GM23338 (cell line): Measurements from ENCODE around the gene APMAP. TPM values are rescaled to one million over a fixed set of nuclear protein-coding genes. Genes with fewer than 3 reads are reported as not detected.

Experiments used
- ATAC-seq: fragments of 200-7000 bp; cut with Tn5 transposase; 3 replicates; pipeline ENCODE4 v1.9.1; 2020
- DNase-seq: peaks from one replicate; pipeline ENCODE4 v3.0.0-alpha.2; 2015; ENCODE audit warnings: low spot score
- H2AFZ ChIP-seq: fragments of 200-600 bp; sonication (generic); 2 replicates; pipeline ENCODE4 v1.8.0; 2016; ENCODE audit warnings: antibody characterized with exemption, mild to moderate bottlenecking, moderate library complexity
- H3F3A ChIP-seq: fragments of 200-600 bp; sonication (generic); replicated peaks from 2 replicates; pipeline ENCODE4 v1.8.0; 2017; ENCODE audit warnings: antibody characterized with exemption, mixed run types, low read depth
- H3K27ac ChIP-seq: fragments of 200-600 bp; sonication (generic); 2 replicates; pipeline ENCODE4 v1.6.1; 2016; ENCODE audit warnings: low read depth
- H3K27me3 ChIP-seq: fragments of 200-600 bp; sonication (generic); 2 replicates; pipeline ENCODE4 v1.8.0; 2016; ENCODE audit warnings: mild to moderate bottlenecking, mixed run types, moderate library complexity; ENCODE audit not compliant: insufficient read depth
- H3K36me3 ChIP-seq: fragments of 200-600 bp; sonication (generic); 2 replicates; pipeline ENCODE4 v1.8.0; 2016; ENCODE audit warnings: mild to moderate bottlenecking; ENCODE audit not compliant: insufficient read depth
- H3K4me1 ChIP-seq: fragments of 200-600 bp; sonication (generic); 2 replicates; pipeline ENCODE4 v1.8.0; 2016; ENCODE audit warnings: mild to moderate bottlenecking, moderate library complexity; ENCODE audit not compliant: insufficient read depth
- H3K4me2 ChIP-seq: fragments of 200-600 bp; sonication (generic); 2 replicates; pipeline ENCODE4 v1.7.1; 2017; ENCODE audit warnings: mixed run types
- H3K4me3 ChIP-seq: fragments of 200-600 bp; sonication (generic); 2 replicates; pipeline ENCODE4 v1.6.1; 2016; ENCODE audit warnings: mixed run types
- H3K79me2 ChIP-seq: fragments of 200-600 bp; sonication (generic); replicated peaks from 2 replicates; pipeline ENCODE4 v1.8.0; 2017; ENCODE audit warnings: mild to moderate bottlenecking; ENCODE audit not compliant: insufficient read depth
- H3K9me2 ChIP-seq: fragments of 200-600 bp; sonication (generic); 2 replicates; pipeline ENCODE4 v1.8.0; 2017; ENCODE audit not compliant: insufficient read depth
- H4K20me1 ChIP-seq: fragments of 200-600 bp; sonication (generic); replicated peaks from 2 replicates; pipeline ENCODE4 v1.8.0; 2017; ENCODE audit warnings: mild to moderate bottlenecking; ENCODE audit not compliant: insufficient read depth
- H3K27ac Mint-ChIP-seq: 2 replicates; pipeline ENCODE4 v1.8.0; 2020; ENCODE audit warnings: inconsistent platforms, mild to moderate bottlenecking, moderate library complexity, mixed read lengths
- H3K27me3 Mint-ChIP-seq: 3 replicates; pipeline ENCODE4 v1.8.0; 2022; ENCODE audit warnings: low read depth, mild to moderate bottlenecking, moderate library complexity, mixed read lengths, inconsistent platforms; ENCODE audit not compliant: insufficient read depth, poor library complexity
- H3K36me3 Mint-ChIP-seq: 3 replicates; pipeline ENCODE4 v1.8.0; 2021; ENCODE audit warnings: low read depth, mild to moderate bottlenecking, inconsistent platforms, moderate library complexity, mixed read lengths
- H3K4me1 Mint-ChIP-seq: 3 replicates; pipeline ENCODE4 v1.8.0; 2020; ENCODE audit warnings: mild to moderate bottlenecking, inconsistent platforms, mixed read lengths
- H3K4me3 Mint-ChIP-seq: 3 replicates; pipeline ENCODE4 v1.8.0; 2021; ENCODE audit warnings: moderate library complexity, mild to moderate bottlenecking, inconsistent platforms, mixed read lengths
- H3K9me3 Mint-ChIP-seq: 3 replicates; pipeline ENCODE4 v1.8.0; 2020; ENCODE audit warnings: moderate library complexity, mild to moderate bottlenecking, inconsistent platforms, mixed read lengths
- CREB1 ChIP-seq: fragments of 250-450 bp; sonication (Bioruptor Pico); IDR thresholded peaks from 2 replicates; pipeline ENCODE4 v1.5.0; 2020; ENCODE audit warnings: low read depth, mild to moderate bottlenecking, moderate library complexity
- ETS1 ChIP-seq: IDR thresholded peaks from 2 replicates; pipeline ENCODE4 v1.6.1; 2016; ENCODE audit warnings: antibody characterized with exemption
- EZH2 ChIP-seq: fragments of 200-600 bp; sonication (generic); IDR thresholded peaks from one replicate; pipeline ENCODE4 v1.8.0; 2017; ENCODE audit warnings: antibody characterized with exemption, mild to moderate bottlenecking, low read depth; ENCODE audit not compliant: unreplicated experiment
- EZH2phosphoT487 ChIP-seq: fragments of 200-600 bp; sonication (generic); IDR thresholded peaks from one replicate; pipeline ENCODE4 v1.8.1; 2018; ENCODE audit warnings: antibody characterized with exemption; ENCODE audit not compliant: unreplicated experiment
- JUNB ChIP-seq: IDR thresholded peaks from one replicate; pipeline ENCODE4 v1.6.1; 2016; ENCODE audit warnings: antibody characterized with exemption; ENCODE audit not compliant: unreplicated experiment
- NANOG ChIP-seq: IDR thresholded peaks from 2 replicates; pipeline ENCODE4 v1.6.1; 2016; ENCODE audit warnings: antibody characterized with exemption, borderline replicate concordance
- POLR2AphosphoS5 ChIP-seq: IDR thresholded peaks from 2 replicates; pipeline ENCODE4 v1.6.1; 2016; ENCODE audit warnings: antibody characterized with exemption, low read depth
- REST ChIP-seq: IDR thresholded peaks from one replicate; pipeline ENCODE4 v1.6.1; 2018; ENCODE audit warnings: antibody characterized with exemption; ENCODE audit not compliant: unreplicated experiment
- ZNF114 ChIP-seq: fragments of 250-450 bp; sonication (Bioruptor Pico); IDR thresholded peaks from 2 replicates; pipeline ENCODE4 v1.5.0; 2020; ENCODE audit warnings: mild to moderate bottlenecking, moderate library complexity
- ZNF331 ChIP-seq: fragments of 250-450 bp; sonication (Bioruptor Pico); IDR thresholded peaks from 2 replicates; pipeline ENCODE4 v1.5.0; 2020; ENCODE audit warnings: low read depth, mild to moderate bottlenecking, moderate library complexity
- polyA plus RNA-seq: library from polyadenylated mRNA; unstranded; fragments of >200 nt; fragmentation: Nextera tagmentation; extraction: Ambion mirVana; gene quantifications from 2 replicates; pipeline ENCODE4 v1.2.1, GENCODE V29; 2016
- total RNA-seq: library from RNA; depleted of rRNA; stranded (reverse); fragments of >200 nt; shearing (Covaris generic); gene quantifications from 2 replicates; pipeline ENCODE4 v1.2.3, GENCODE V29; 2014
- TF ChIP-seq, protein P1 (sequence below): fragments of 250-450 bp; sonication (Bioruptor Pico); IDR thresholded peaks from 2 replicates; pipeline ENCODE4 v1.5.0; 2020; ENCODE audit warnings: mild to moderate bottlenecking, moderate library complexity
- TF ChIP-seq, protein P2 (sequence below), 2 experiments: fragments of 200-600 bp in 1 of 2; sonication (generic) in 1 of 2; conservative IDR thresholded peaks; 2 replicates each; pipeline versions ENCODE4 v1.5.1 to v1.6.1; 2016 to 2017; ENCODE audit warnings: antibody characterized with exemption in 2 of 2, low read depth in 2 of 2, mild to moderate bottlenecking in 2 of 2, moderate library complexity in 1 of 2

The APMAP gene
- total and polyA plus RNA-seq, 2 experiments from 2014 or later, result 31.7 to 72.3 TPM

- TF ChIP-seq, protein P1, sequence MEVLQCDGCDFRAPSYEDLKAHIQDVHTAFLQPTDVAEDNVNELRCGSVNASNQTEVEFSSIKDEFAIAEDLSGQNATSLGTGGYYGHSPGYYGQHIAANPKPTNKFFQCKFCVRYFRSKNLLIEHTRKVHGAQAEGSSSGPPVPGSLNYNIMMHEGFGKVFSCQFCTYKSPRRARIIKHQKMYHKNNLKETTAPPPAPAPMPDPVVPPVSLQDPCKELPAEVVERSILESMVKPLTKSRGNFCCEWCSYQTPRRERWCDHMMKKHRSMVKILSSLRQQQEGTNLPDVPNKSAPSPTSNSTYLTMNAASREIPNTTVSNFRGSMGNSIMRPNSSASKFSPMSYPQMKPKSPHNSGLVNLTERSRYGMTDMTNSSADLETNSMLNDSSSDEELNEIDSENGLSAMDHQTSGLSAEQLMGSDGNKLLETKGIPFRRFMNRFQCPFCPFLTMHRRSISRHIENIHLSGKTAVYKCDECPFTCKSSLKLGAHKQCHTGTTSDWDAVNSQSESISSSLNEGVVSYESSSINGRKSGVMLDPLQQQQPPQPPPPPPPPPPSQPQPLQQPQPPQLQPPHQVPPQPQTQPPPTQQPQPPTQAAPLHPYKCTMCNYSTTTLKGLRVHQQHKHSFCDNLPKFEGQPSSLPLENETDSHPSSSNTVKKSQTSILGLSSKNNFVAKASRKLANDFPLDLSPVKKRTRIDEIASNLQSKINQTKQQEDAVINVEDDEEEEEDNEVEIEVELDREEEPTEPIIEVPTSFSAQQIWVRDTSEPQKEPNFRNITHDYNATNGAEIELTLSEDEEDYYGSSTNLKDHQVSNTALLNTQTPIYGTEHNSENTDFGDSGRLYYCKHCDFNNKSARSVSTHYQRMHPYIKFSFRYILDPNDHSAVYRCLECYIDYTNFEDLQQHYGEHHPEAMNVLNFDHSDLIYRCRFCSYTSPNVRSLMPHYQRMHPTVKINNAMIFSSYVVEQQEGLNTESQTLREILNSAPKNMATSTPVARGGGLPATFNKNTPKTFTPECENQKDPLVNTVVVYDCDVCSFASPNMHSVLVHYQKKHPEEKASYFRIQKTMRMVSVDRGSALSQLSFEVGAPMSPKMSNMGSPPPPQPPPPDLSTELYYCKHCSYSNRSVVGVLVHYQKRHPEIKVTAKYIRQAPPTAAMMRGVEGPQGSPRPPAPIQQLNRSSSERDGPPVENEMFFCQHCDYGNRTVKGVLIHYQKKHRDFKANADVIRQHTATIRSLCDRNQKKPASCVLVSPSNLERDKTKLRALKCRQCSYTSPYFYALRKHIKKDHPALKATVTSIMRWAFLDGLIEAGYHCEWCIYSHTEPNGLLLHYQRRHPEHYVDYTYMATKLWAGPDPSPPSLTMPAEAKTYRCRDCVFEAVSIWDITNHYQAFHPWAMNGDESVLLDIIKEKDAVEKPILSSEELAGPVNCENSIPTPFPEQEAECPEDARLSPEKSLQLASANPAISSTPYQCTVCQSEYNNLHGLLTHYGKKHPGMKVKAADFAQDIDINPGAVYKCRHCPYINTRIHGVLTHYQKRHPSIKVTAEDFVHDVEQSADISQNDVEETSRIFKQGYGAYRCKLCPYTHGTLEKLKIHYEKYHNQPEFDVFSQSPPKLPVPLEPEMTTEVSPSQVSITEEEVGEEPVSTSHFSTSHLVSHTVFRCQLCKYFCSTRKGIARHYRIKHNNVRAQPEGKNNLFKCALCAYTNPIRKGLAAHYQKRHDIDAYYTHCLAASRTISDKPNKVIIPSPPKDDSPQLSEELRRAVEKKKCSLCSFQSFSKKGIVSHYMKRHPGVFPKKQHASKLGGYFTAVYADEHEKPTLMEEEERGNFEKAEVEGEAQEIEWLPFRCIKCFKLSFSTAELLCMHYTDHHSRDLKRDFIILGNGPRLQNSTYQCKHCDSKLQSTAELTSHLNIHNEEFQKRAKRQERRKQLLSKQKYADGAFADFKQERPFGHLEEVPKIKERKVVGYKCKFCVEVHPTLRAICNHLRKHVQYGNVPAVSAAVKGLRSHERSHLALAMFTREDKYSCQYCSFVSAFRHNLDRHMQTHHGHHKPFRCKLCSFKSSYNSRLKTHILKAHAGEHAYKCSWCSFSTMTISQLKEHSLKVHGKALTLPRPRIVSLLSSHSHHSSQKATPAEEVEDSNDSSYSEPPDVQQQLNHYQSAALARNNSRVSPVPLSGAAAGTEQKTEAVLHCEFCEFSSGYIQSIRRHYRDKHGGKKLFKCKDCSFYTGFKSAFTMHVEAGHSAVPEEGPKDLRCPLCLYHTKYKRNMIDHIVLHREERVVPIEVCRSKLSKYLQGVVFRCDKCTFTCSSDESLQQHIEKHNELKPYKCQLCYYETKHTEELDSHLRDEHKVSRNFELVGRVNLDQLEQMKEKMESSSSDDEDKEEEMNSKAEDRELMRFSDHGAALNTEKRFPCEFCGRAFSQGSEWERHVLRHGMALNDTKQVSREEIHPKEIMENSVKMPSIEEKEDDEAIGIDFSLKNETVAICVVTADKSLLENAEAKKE, result no peak
- TF ChIP-seq REST, result no peak
- TF ChIP-seq EZH2phosphoT487, result no peak
Measured at GRCh38 chr20:24969186-24970029, 23.1 kb downstream of the APMAP start (continued).

GRCh38 chr20:24968278-24968800, 24.2 kb downstream of the APMAP start:
- Histone ChIP-seq H3K79me2 (no peaks in the 10 kb centered on the region), H3K9me2 (no peaks in the 10 kb centered on the region), H3K27me3 (no peaks in the 10 kb centered on the region), H3K4me2 (no peak overlapping the region), H2AFZ (no peak overlapping the region), H3F3A (no peaks in the 10 kb centered on the region), H3K36me3 (peaks cover 13% of the 10 kb centered on the region; the same call in 1 of the 2 replicates), H3K27ac (no peak overlapping the region), H4K20me1 (no peaks in the 10 kb centered on the region), H3K4me1 (no peaks in the 10 kb centered on the region), H3K4me3 (no peak overlapping the region)
- ATAC-seq, result no peak
- Mint-ChIP-seq H3K27me3 (peaks cover 2% of the 10 kb centered on the region), H3K4me3 (no peak overlapping the region), H3K27ac (no peak overlapping the region), H3K4me1 (no peaks in the 10 kb centered on the region), H3K36me3 (peaks cover 67% of the 10 kb centered on the region), H3K9me3 (no peaks in the 10 kb centered on the region)
- DNase-seq, result no peak
- TF ChIP-seq EZH2 (no peak), ZNF114 (CRISPR knock-in tag) (no peak), POLR2AphosphoS5 (no peak), JUNB (no peak), CREB1 (CRISPR knock-in tag) (no peak), ZNF331 (CRISPR knock-in tag) (no peak), NANOG (no peak), EZH2phosphoT487 (no peak), ETS1 (no peak)
- TF ChIP-seq, protein P2, sequence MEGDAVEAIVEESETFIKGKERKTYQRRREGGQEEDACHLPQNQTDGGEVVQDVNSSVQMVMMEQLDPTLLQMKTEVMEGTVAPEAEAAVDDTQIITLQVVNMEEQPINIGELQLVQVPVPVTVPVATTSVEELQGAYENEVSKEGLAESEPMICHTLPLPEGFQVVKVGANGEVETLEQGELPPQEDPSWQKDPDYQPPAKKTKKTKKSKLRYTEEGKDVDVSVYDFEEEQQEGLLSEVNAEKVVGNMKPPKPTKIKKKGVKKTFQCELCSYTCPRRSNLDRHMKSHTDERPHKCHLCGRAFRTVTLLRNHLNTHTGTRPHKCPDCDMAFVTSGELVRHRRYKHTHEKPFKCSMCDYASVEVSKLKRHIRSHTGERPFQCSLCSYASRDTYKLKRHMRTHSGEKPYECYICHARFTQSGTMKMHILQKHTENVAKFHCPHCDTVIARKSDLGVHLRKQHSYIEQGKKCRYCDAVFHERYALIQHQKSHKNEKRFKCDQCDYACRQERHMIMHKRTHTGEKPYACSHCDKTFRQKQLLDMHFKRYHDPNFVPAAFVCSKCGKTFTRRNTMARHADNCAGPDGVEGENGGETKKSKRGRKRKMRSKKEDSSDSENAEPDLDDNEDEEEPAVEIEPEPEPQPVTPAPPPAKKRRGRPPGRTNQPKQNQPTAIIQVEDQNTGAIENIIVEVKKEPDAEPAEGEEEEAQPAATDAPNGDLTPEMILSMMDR (conservative IDR thresholded peaks at IDR 0.05; ENCODE audit: low read depth in 2 of 2), result no peak
